MG63 (cell line): Measurements from ENCODE around the gene RAPGEF2. TPM values are rescaled to one million over a fixed set of nuclear protein-coding genes. Genes with fewer than 3 reads are reported as not detected.

ENCODE experiments used
- DNase-seq: peaks from one replicate; pipeline ENCODE4 v3.0.0-alpha.2; 2020
- H3K27me3 ChIP-seq: fragments of 250-450 bp; sonication (Bioruptor Pico); 2 replicates; pipeline ENCODE4 v1.5.1; 2020; ENCODE audit warnings: mild to moderate bottlenecking, moderate library complexity
- H3K36me3 ChIP-seq: fragments of 250-450 bp; sonication (Bioruptor Pico); 2 replicates; pipeline ENCODE4 v1.5.1; 2020; ENCODE audit warnings: mild to moderate bottlenecking, moderate library complexity
- H3K4me3 ChIP-seq: fragments of 250-450 bp; sonication (Bioruptor Pico); 2 replicates; pipeline ENCODE4 v1.5.1; 2020; ENCODE audit warnings: mild to moderate bottlenecking, moderate library complexity
- H3K9me3 ChIP-seq: fragments of 250-450 bp; sonication (Bioruptor Pico); 2 replicates; pipeline ENCODE4 v1.5.1; 2020; ENCODE audit warnings: mild to moderate bottlenecking, moderate library complexity
- total RNA-seq: library from RNA; depleted of rRNA; stranded (reverse); fragments of >200 nt; shearing (Covaris generic); gene quantifications from 2 replicates; pipeline ENCODE4 v1.2.3, GENCODE V29; 2014; ENCODE audit warnings: low replicate concordance

The RAPGEF2 gene
- total RNA-seq, 1 experiment from 2014 or later = 13.8 TPM

- Histone ChIP-seq H3K9me3 (peaks cover 2% of the 10 kb centered on the region; the same call in 1 of the 2 replicates), H3K27me3 (no peaks in the 10 kb centered on the region), H3K36me3 (peaks cover 13% of the 10 kb centered on the region), H3K4me3 (no peak overlapping the region)
- DNase-seq = no peak
These were observed 180.1 kb downstream of the RAPGEF2 start for GRCh38 chr4:159282944-159283343.

DNA sequence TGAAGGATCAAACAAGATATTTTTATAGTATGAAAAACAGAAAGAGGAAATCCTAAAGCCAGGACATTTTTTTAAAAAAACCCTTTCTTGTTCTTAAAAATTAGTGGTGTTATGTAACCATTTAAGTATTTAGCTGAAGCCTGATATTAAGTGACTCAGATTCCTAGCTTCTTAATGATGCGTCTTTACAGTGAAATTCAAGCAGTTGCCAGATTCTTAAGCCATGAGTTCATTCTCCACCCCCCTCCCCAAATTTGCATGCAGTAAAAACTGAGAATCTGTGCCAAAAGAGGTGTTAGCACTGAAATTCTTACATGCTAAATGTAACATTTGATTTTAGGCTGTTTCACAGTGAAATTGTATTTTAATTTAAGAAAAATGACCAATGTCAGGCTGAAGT, 180.8 kb downstream of the RAPGEF2 start:
- Histone ChIP-seq H3K4me3 (no peak overlapping the region), H3K9me3 (peaks cover 2% of the 10 kb centered on the region; the same call in 1 of the 2 replicates), H3K27me3 (no peaks in the 10 kb centered on the region), H3K36me3 (peaks cover 14% of the 10 kb centered on the region)
- peak; percentile 72 for DNase-seq

DNA sequence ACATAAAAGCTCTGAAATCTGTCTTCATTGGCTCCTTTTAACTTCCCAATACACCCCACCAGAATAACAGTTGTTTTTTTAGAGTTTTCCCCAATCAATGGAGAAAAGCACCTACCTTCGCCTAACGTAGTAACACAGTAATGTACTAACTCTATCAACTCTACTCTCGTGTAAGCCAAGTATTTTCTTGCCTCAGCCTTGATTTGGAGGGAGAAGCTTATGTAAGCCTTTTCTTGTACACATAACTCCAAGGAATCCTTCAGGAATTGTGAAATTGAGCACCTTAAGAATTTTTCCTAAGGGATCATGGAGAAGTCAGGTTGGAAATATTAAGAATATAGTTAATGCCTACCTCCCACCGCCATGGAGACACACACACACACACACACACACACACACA, 181.2 kb downstream of the RAPGEF2 start:
- peaks cover 14% of the 10 kb centered on the region for H3K36me3 ChIP-seq
- no peak overlapping the region for H3K4me3 ChIP-seq
- H3K27me3 ChIP-seq = no peaks in the 10 kb centered on the region
- DNase-seq = no peak
- H3K9me3 ChIP-seq = peaks cover 2% of the 10 kb centered on the region; the same call in 1 of the 2 replicates

DNA sequence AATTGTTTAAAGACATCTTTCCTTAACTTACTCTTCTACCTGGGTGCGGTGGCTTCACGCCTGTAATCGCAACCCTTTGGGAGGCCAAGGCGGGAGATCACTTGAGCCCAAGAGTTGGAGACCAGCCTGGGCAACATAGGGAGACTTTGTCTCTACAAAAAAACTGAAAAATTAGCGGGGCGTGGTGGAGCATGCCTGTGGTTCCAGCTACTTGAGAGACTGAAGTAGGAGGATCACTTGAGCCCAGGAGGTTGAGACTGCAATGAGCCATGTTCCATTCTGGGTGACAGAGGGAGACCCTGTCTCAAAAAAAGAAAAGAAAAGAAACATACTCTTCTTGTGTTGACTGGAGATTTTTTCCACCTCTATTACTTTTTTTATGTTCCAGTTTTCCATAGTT, 181.9 kb downstream of the RAPGEF2 start:
- DNase-seq = no peak
- H3K36me3 ChIP-seq = peaks cover 14% of the 10 kb centered on the region
- H3K27me3 ChIP-seq = no peaks in the 10 kb centered on the region
- peaks cover 2% of the 10 kb centered on the region; the same call in 1 of the 2 replicates for H3K9me3 ChIP-seq
- H3K4me3 ChIP-seq = no peak overlapping the region

- DNase-seq = no peak
- Histone ChIP-seq H3K36me3 (peaks cover 18% of the 10 kb centered on the region), H3K27me3 (no peaks in the 10 kb centered on the region), H3K4me3 (no peak overlapping the region), H3K9me3 (peaks cover 2% of the 10 kb centered on the region; the same call in 1 of the 2 replicates)
These were observed 184.9 kb downstream of the RAPGEF2 start for GRCh38 chr4:159287767-159288166.

GRCh38 chr4:159289682-159290081, 186.8 kb downstream of the RAPGEF2 start:
- Histone ChIP-seq H3K36me3 (peaks cover 22% of the 10 kb centered on the region), H3K9me3 (peaks cover under 1% of the 10 kb centered on the region; the same call in 1 of the 2 replicates), H3K27me3 (no peaks in the 10 kb centered on the region), H3K4me3 (no peak overlapping the region)
- DNase-seq = no peak

DNA sequence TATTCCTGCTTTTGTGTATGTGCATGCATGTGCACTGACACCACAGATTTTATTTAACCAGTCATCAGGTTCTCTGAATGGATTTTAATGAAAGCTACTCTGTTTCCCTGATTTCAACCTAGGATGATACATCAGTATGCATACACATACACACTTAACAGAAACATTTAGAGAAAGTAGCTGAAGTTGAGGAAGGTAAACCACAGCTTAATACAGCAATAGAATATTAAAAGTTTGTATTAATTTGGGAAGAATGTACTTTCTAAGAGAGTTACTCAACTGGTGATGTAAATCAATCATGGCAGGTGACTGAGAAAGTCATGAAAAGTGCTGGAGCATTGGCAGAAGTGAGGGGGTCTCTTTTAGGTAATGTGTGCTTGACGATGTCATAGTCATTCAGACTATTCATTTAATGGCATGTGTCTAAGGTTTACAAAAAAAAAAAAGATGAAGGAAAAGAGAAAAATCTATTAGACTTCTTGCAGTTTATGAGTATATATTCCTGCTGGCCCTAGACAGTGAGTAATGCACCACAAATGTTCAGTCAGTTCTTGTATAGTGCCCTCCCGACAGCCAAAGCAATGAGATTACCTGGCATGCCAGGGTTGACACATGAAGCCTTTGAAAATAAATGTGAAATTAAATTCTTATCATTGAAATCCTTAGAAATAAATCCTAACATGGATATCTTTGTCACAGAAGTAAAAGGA, 187.6 kb downstream of the RAPGEF2 start:
- DNase-seq = peak; percentile 22

GRCh38 chr4:159291176-159291575, 188.3 kb downstream of the RAPGEF2 start:
- Histone ChIP-seq H3K9me3 (no peaks in the 10 kb centered on the region), H3K4me3 (no peak overlapping the region), H3K36me3 (peaks cover 15% of the 10 kb centered on the region; the same call in 1 of the 2 replicates), H3K27me3 (no peaks in the 10 kb centered on the region)
- no peak for DNase-seq

More for the DNA sequence above, 187.6 kb downstream of the RAPGEF2 start:
- H3K27me3 ChIP-seq = no peaks in the 10 kb centered on the region
- H3K4me3 ChIP-seq = no peak overlapping the region
- peaks cover 15% of the 10 kb centered on the region; the same call in 1 of the 2 replicates for H3K36me3 ChIP-seq
- no peaks in the 10 kb centered on the region for H3K9me3 ChIP-seq

DNA sequence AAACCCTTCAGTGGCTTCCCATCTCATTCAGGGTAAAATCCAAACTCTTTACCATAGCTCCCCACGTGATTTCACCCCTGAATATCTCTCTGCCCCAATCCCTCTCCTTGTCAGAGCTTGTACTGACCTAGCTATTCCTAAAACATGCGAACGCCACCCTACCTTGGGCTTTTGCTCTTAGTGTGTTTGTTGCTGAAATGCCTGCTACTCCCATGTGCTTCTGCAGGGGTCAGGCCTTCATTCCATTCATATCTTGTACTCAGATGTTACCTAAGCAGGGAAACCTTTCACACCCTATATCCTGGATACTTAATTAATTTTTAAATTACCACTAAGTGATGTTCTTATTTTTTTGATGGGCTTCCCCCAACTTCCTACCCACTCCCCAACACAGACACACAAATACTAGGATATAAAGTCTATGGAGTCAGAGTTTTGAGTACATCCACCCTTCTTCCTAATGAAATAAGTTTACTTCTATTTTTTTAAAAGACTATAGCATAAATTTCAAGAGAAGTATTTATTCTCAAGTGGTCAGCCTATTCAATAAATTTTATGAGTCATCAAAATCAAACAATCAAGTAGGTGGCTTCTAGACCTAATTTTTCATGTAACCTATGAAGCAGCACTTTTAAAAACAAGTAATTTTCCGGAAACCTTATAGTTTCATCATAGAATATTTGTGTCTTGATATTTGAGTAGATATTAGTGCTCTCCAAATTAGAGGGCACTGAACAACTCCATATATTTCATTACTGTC, 189.4 kb downstream of the RAPGEF2 start:
- no peaks in the 10 kb centered on the region for H3K9me3 ChIP-seq
- H3K36me3 ChIP-seq = peaks cover 15% of the 10 kb centered on the region; the same call in 1 of the 2 replicates
- DNase-seq = no peak
- no peak overlapping the region for H3K4me3 ChIP-seq
- no peaks in the 10 kb centered on the region for H3K27me3 ChIP-seq

DNA sequence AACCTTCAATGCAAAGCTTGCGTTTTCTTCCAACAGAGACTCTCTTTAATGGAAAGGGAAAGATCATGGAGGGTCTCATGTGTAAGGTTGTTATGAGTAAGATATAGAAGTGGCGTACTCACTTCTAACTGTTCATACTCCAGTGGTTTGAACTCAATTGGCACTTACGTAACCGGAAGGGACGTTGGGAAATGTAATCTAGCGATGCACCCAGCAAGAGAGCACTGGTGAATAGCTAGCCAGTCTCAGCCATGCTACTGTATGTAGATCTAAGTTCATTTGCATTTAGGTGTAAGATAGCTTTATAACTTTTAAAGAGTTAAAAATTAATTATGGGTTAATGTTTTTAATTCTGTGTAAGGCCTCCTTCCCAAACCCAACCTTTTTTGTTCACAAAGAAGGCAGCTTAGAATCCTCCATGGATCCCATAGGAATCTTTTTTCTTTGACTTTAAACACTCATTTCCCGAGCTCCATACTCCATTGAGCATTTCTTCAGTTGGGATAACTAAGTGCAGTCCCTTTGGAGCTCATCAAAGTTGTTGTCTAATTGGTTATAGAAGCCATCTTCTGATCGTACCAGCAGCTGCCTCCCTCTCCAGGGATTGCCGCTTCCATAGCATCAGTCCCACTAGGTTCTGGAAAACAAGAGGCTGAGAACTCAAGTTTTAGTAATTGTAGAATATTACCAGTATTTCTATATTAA, 191.1 kb downstream of the RAPGEF2 start:
- H3K36me3 ChIP-seq = peaks cover 8% of the 10 kb centered on the region; the same call in 1 of the 2 replicates
- H3K4me3 ChIP-seq = no peak overlapping the region
- H3K27me3 ChIP-seq = no peaks in the 10 kb centered on the region
- H3K9me3 ChIP-seq = no peaks in the 10 kb centered on the region
- no peak for DNase-seq

GRCh38 chr4:159296061-159296460, 193.2 kb downstream of the RAPGEF2 start:
- H3K27me3 ChIP-seq = no peaks in the 10 kb centered on the region
- no peak overlapping the region for H3K4me3 ChIP-seq
- no peak for DNase-seq
- H3K9me3 ChIP-seq = no peaks in the 10 kb centered on the region
- H3K36me3 ChIP-seq = peaks cover 8% of the 10 kb centered on the region; the same call in 1 of the 2 replicates

DNA sequence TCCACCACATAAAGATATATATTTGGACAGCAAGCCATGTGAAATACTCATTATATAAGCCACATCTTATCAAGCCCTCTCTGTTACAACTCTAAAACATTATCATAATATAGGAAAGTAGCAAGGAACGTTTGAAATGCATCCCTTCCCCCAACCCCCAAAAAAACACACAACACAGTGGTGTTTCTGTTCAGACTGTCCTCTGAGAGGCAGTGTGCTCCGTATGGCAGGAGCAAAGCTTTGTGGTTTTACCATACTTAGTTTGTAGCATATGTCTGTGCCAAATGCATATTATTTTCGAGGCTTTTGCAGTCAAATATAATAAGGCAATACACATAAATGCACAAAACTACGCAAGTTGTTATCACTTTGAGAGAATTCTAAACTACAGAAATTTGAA, 194.2 kb downstream of the RAPGEF2 start:
- Histone ChIP-seq H3K36me3 (peaks cover 8% of the 10 kb centered on the region; the same call in 1 of the 2 replicates), H3K27me3 (no peaks in the 10 kb centered on the region), H3K4me3 (no peak overlapping the region), H3K9me3 (no peaks in the 10 kb centered on the region)
- peak; percentile 53 for DNase-seq

DNA sequence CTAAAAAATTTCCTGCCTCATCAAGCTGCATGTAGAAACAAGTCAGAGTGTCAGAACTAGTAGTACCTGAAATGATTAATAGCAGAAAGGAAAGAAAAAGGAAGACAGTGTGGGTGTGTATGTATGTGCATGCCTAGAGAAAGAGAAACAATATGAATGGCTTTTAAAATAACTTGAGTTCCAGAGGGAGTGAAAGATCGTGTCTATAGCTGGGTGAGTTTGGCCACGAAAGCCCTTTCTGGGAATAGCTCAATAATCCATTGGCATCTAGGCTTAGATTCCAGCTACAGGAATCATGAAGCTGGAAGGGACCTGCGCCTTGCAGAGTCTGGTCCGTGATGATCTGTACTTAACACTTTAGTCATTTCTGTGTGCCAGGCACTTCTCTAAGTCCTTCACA, 195.6 kb downstream of the RAPGEF2 start:
- DNase-seq = peak; percentile 84
- Histone ChIP-seq H3K4me3 (peak overlapping the region; percentile 10; the same call in 1 of the 2 replicates), H3K9me3 (no peaks in the 10 kb centered on the region), H3K36me3 (peaks cover under 1% of the 10 kb centered on the region; the same call in 1 of the 2 replicates), H3K27me3 (no peaks in the 10 kb centered on the region)

DNA sequence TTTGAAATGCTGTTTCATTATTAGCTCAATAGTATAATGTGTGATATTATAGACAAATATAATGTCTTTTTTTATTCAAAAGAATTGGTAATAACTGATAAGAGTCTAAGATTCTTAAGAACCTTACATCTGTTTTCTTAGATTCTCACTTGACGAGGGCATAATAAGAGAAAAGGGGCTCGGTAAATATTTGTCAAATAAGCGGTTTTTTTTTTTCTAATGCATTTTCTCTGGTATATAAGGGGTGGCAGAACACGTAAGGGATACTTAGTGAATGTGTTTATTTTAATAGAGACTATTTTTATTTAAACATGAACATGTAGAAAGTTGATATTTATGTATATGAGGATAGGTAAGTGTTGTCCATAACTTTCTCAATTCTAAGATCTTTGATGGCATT, 200.6 kb downstream of the RAPGEF2 start:
- Histone ChIP-seq H3K27me3 (no peaks in the 10 kb centered on the region), H3K4me3 (no peak overlapping the region), H3K9me3 (no peaks in the 10 kb centered on the region), H3K36me3 (no peaks in the 10 kb centered on the region)
- no peak for DNase-seq

GRCh38 chr4:159305129-159305528, 202.2 kb downstream of the RAPGEF2 start:
- Histone ChIP-seq H3K27me3 (no peaks in the 10 kb centered on the region), H3K9me3 (no peaks in the 10 kb centered on the region), H3K36me3 (no peaks in the 10 kb centered on the region; the same call in 1 of the 2 replicates), H3K4me3 (no peak overlapping the region)
- DNase-seq = no peak

DNA sequence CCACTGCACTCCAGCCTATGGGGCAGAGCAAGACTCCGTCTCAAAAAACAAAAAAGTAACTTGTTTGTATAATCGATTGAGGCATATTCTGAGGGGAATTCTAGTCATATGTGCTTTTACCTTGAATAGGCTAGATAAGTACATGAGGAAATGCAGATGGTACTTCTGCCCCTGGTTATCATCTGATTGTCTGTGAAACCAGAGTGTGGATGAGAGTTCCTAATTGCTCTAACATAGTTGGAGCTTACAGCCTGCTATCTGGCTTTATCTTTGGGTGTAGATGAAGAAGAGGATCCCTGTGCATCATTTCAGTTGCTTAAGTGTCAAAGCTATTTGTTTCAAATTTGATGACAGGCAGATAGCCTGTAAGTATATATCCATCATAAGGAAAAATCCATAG, 205.1 kb downstream of the RAPGEF2 start:
- Histone ChIP-seq H3K4me3 (no peak overlapping the region), H3K9me3 (no peaks in the 10 kb centered on the region), H3K36me3 (no peaks in the 10 kb centered on the region; the same call in 1 of the 2 replicates), H3K27me3 (no peaks in the 10 kb centered on the region)
- no peak for DNase-seq
